ENCODE data around the gene PEF1.
A peak's percentile ranks its signal among the peaks of the same experiment; 100 is the strongest.

The PEF1 gene

GRCh38 chr1:31652891-31653499 is 8.3 kb upstream of the PEF1 start:
- no peak for DNase-seq

GRCh38 chr1:31651766-31652165 is 7.1 kb upstream of the PEF1 start:
- no peak for DNase-seq

GRCh38 chr1:31651089-31651420 is 6.4 kb upstream of the PEF1 start:
- DNase-seq: no peak

GRCh38 chr1:31650161-31651088 is 5.7 kb upstream of the PEF1 start:
- DNase-seq: no peak

- no peak for DNase-seq
Observed at GRCh38 chr1:31648641-31649357, 4.1 kb upstream of the PEF1 start.

- DNase-seq: no peak
Observed at GRCh38 chr1:31648190-31648589, 3.5 kb upstream of the PEF1 start.

- no peak for DNase-seq
Observed at GRCh38 chr1:31647106-31647505, 2.4 kb upstream of the PEF1 start.

- no peak for DNase-seq
Observed at GRCh38 chr1:31646259-31646960, 1.7 kb upstream of the PEF1 start.

GRCh38 chr1:31645274-31645568 is 545 bp upstream of the PEF1 start:
- DNase-seq: no peak

- no peak for DNase-seq
Observed at GRCh38 chr1:31643976-31644559, 608 bp downstream of the PEF1 start.

GRCh38 chr1:31642897-31643296 is 1.8 kb downstream of the PEF1 start:
- no peak for DNase-seq

GRCh38 chr1:31642366-31642765 is 2.3 kb downstream of the PEF1 start:
- DNase-seq: no peak

GRCh38 chr1:31640964-31641363 is 3.7 kb downstream of the PEF1 start:
- DNase-seq: no peak

GRCh38 chr1:31640179-31640578 is 4.5 kb downstream of the PEF1 start:
- DNase-seq: peak; percentile 18

GRCh38 chr1:31639543-31639942 is 5.1 kb downstream of the PEF1 start:
- peak; percentile 49 for DNase-seq

GRCh38 chr1:31637915-31638673 is 6.6 kb downstream of the PEF1 start:
- no peak for DNase-seq

- DNase-seq: peak; percentile 72
Observed at GRCh38 chr1:31633117-31633516, 11.6 kb downstream of the PEF1 start.

- DNase-seq: no peak
Observed at GRCh38 chr1:31632649-31633048, 12.0 kb downstream of the PEF1 start.

GRCh38 chr1:31628931-31629556 is 15.6 kb downstream of the PEF1 start:
- peak; percentile 29 for DNase-seq

GRCh38 chr1:31627930-31628559 is 16.6 kb downstream of the PEF1 start:
- DNase-seq: peak; percentile 29

GRCh38 chr1:31627301-31627929 is 17.3 kb downstream of the PEF1 start:
- DNase-seq: peak; percentile 10
